BE2C (cell line): ENCODE measurements around the gene ITGAD.

ENCODE experiments used
- DNase-seq: peaks from one replicate; pipeline ENCODE4 v3.0.0-alpha.2; 2020
- H3K27me3 ChIP-seq: fragments of 250-450 bp; sonication (Bioruptor Pico); 2 replicates; pipeline ENCODE4 v1.5.1; 2020; ENCODE audit warnings: mild to moderate bottlenecking
- H3K36me3 ChIP-seq: fragments of 250-450 bp; sonication (Bioruptor Pico); 2 replicates; pipeline ENCODE4 v1.5.1; 2020; ENCODE audit warnings: mild to moderate bottlenecking
- H3K4me1 ChIP-seq: fragments of 250-450 bp; sonication (Bioruptor Pico); 2 replicates; pipeline ENCODE4 v1.5.1; 2020
- H3K4me3 ChIP-seq: 2 replicates; pipeline ENCODE4 v1.5.1; 2011; ENCODE audit warnings: low read depth, low read length
- H3K9me3 ChIP-seq: fragments of 250-450 bp; sonication (Bioruptor Pico); 2 replicates; pipeline ENCODE4 v1.5.1; 2020
- TF ChIP-seq, protein P1 (sequence below): IDR thresholded peaks from 2 replicates; pipeline ENCODE4 v1.5.1; 2012; ENCODE audit warnings: mild to moderate bottlenecking, low read depth, low read length

ITGAD gene

GRCh38 chr16:31474173-31474714 lies 81.1 kb downstream of the ITGAD start:
- Histone ChIP-seq H3K27me3 (no peaks in the 10 kb centered on the region), H3K9me3 (no peaks in the 10 kb centered on the region), H3K4me3 (no peak overlapping the region), H3K36me3 (no peaks in the 10 kb centered on the region; the same call in 1 of the 2 replicates), H3K4me1 (peaks cover 4% of the 10 kb centered on the region; the same call in 1 of the 2 replicates)
- no peak for DNase-seq
- TF ChIP-seq, protein P1, sequence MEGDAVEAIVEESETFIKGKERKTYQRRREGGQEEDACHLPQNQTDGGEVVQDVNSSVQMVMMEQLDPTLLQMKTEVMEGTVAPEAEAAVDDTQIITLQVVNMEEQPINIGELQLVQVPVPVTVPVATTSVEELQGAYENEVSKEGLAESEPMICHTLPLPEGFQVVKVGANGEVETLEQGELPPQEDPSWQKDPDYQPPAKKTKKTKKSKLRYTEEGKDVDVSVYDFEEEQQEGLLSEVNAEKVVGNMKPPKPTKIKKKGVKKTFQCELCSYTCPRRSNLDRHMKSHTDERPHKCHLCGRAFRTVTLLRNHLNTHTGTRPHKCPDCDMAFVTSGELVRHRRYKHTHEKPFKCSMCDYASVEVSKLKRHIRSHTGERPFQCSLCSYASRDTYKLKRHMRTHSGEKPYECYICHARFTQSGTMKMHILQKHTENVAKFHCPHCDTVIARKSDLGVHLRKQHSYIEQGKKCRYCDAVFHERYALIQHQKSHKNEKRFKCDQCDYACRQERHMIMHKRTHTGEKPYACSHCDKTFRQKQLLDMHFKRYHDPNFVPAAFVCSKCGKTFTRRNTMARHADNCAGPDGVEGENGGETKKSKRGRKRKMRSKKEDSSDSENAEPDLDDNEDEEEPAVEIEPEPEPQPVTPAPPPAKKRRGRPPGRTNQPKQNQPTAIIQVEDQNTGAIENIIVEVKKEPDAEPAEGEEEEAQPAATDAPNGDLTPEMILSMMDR, result no peak

DNA sequence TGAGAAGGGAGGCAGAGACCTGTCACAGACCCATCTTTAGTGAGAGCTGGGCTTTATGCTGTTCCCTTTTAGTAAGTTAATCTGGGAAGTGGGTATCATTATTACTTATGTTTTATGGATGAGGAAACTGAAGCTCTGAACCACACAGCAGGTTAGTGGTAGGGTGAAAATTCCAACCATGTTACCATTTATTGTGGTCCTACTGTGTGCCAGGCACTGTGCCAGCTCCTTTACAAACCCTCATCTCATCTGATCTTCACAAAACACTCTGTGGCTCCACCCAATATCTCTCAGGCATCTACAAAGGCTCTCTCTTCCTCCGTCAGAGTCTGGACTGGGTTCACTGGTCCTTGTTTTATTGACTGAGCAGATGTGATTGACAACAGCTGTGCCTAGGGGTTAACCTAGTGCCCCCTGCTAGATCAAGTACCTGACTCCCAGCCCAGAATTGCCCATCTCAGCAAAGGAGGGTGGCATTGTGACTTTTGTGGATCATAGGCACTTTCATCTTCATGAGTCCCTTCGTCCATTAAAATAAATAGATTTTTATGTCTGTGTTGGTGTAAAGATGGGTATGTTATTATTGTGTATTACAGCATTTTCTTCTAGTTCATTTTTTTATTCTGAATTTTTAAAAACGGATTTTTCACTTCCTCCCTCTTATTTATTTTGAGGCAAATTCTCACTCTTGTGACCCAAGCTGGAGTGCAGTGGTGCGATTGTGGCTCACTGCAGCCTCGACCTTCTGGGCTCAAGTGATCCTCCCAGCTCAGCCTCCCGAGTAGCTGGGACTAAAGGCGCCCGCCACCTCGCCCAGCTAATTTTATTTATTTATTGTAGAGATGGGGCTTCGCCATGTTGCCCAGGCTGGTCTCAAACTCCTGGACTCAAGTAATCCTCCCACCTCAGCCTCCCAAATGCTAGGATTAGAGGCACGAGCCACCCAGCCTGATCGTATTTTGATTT lies 81.9 kb downstream of the ITGAD start:
- no peaks in the 10 kb centered on the region for H3K27me3 ChIP-seq
- TF ChIP-seq, protein P1, result no peak

GRCh38 chr16:31475946-31476302 lies 82.8 kb downstream of the ITGAD start:
- TF ChIP-seq, protein P1, result no peak
- H3K27me3 ChIP-seq, result no peaks in the 10 kb centered on the region
- no peak overlapping the region for H3K4me3 ChIP-seq
- H3K9me3 ChIP-seq, result no peaks in the 10 kb centered on the region
- H3K36me3 ChIP-seq, result no peaks in the 10 kb centered on the region; the same call in 1 of the 2 replicates
- no peak for DNase-seq
- H3K4me1 ChIP-seq, result peaks cover 4% of the 10 kb centered on the region; the same call in 1 of the 2 replicates

More for the DNA sequence above, 81.9 kb downstream of the ITGAD start:
- Histone ChIP-seq H3K4me1 (peaks cover 4% of the 10 kb centered on the region; the same call in 1 of the 2 replicates), H3K9me3 (no peaks in the 10 kb centered on the region), H3K4me3 (no peak overlapping the region), H3K36me3 (no peaks in the 10 kb centered on the region; the same call in 1 of the 2 replicates)
- DNase-seq, result no peak
